AG09309 (cell line): ENCODE data around the gene NTF4.

Source experiments
- DNase-seq: peaks from one replicate; pipeline ENCODE4 v3.0.0-alpha.2; 2010; ENCODE audit warnings: low read depth
- H3K4me3 ChIP-seq: 2 replicates; pipeline ENCODE4 v1.5.1; 2011; ENCODE audit warnings: mild to moderate bottlenecking, low read depth, low read length, moderate library complexity; ENCODE audit not compliant: control insufficient read depth
- TF ChIP-seq, protein P1 (sequence below): IDR thresholded peaks from 2 replicates; pipeline ENCODE4 v1.5.1; 2011; ENCODE audit warnings: mild to moderate bottlenecking, low read depth, low read length, inconsistent platforms; ENCODE audit not compliant: insufficient read depth, control insufficient read depth; ENCODE audit errors: missing control alignments

The NTF4 gene

GRCh38 chr19:49086296-49086695 lies 21.7 kb upstream of the NTF4 start:
- TF ChIP-seq, protein P1, sequence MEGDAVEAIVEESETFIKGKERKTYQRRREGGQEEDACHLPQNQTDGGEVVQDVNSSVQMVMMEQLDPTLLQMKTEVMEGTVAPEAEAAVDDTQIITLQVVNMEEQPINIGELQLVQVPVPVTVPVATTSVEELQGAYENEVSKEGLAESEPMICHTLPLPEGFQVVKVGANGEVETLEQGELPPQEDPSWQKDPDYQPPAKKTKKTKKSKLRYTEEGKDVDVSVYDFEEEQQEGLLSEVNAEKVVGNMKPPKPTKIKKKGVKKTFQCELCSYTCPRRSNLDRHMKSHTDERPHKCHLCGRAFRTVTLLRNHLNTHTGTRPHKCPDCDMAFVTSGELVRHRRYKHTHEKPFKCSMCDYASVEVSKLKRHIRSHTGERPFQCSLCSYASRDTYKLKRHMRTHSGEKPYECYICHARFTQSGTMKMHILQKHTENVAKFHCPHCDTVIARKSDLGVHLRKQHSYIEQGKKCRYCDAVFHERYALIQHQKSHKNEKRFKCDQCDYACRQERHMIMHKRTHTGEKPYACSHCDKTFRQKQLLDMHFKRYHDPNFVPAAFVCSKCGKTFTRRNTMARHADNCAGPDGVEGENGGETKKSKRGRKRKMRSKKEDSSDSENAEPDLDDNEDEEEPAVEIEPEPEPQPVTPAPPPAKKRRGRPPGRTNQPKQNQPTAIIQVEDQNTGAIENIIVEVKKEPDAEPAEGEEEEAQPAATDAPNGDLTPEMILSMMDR, result no peak
- peak overlapping the region; percentile 93 for H3K4me3 ChIP-seq
- DNase-seq, result no peak

DNA sequence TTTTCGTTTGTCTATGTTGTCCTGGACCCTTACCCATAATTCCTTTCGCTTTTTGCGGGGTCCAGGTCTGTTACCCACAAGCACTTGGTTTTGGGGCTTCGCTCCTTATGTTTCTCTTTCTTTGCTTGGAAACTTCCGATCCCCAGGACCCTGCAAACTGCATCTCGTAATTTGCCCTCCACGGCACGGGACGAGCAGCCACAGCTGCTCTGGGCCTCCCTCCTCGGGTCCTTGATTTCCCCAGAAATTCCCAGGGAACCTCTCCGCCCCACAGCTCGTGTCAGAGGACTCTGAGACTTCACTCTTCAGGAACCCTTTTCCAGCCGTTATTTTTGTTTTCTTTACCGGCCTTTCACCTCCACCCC lies 21.2 kb upstream of the NTF4 start:
- TF ChIP-seq, protein P1, result no peak
- no peak for DNase-seq
- peak overlapping the region; percentile 93 for H3K4me3 ChIP-seq

GRCh38 chr19:49085020-49085867 lies 20.6 kb upstream of the NTF4 start, which contains the start of gene SNRNP70:
Gene SNRNP70 (plus strand): TSS chr19:49085451. CDS start chr19:49086415, 964 bp downstream.
- DNase-seq, result peak; percentile 98
- TF ChIP-seq, protein P1, result no peak

GRCh38 chr19:49084206-49085019 lies 19.8 kb upstream of the NTF4 start:
- TF ChIP-seq, protein P1, result no peak
- no peak for DNase-seq
- peak overlapping the region; percentile 93 for H3K4me3 ChIP-seq

More at GRCh38 chr19:49085020-49085867, 20.6 kb upstream of the NTF4 start, which contains the start of gene SNRNP70:
- H3K4me3 ChIP-seq, result peak within 1 kb of the TSS; percentile 93

DNA sequence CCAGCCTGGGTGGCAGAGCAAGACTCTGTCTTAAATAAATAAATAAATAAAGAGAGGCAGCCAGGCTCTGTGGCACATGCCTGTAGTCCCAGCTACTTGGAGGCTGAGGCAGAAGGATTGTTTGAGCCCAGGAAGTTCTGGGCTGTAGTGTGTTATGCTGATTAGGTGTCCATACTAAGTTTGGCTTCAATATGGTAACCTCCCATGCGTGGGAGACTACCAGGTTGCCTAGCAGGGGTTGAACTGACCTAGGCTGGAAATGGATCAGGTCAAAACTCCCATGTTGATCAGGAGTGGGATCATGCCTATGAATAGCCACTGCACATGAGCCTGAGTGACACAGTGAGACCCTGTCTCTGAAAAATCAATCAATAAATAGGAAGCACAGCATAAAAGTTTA lies 16.7 kb upstream of the NTF4 start:
- H3K4me3 ChIP-seq, result no peak overlapping the region
- TF ChIP-seq, protein P1, result no peak
- no peak for DNase-seq

DNA sequence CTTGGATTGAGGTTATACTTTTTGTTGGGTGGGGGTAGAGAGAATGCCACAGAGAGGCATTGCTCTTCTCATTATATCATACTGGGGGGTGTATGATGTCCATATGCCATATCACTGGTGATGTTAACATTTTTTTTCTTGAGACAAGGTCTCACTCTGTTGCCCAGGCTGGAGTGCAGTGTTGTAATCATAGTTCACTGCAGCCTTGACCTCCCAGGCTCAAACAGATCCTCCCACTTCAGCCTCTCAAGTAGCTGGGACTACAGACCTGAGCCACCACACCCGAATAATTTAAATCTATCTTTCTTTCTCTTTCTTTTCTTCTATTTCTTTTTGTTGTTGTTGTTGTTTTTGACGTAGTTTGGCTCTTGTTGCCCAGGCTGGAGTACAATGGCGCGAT lies 15.8 kb upstream of the NTF4 start:
- DNase-seq, result no peak
- TF ChIP-seq, protein P1, result no peak
- H3K4me3 ChIP-seq, result no peak overlapping the region
